Glomerular endothelial cell (primary cell): ENCODE measurements around the gene SPATS2L. TPM values are rescaled to one million over a fixed set of nuclear protein-coding genes. Genes with fewer than 3 reads are reported as not detected.

Source experiments
- DNase-seq: peaks from one replicate; pipeline ENCODE4 v3.0.0-alpha.2; 2011; ENCODE audit warnings: low read depth, low spot score; ENCODE audit errors: extremely low read depth
- total RNA-seq: library from RNA; depleted of rRNA; stranded (reverse); fragments of >200 nt; gene quantifications from 2 replicates; pipeline ENCODE4 v1.2.3, GENCODE V29; 2015

SPATS2L gene
- total RNA-seq, 1 donor from 2014 or later = 86.3 TPM

DNA sequence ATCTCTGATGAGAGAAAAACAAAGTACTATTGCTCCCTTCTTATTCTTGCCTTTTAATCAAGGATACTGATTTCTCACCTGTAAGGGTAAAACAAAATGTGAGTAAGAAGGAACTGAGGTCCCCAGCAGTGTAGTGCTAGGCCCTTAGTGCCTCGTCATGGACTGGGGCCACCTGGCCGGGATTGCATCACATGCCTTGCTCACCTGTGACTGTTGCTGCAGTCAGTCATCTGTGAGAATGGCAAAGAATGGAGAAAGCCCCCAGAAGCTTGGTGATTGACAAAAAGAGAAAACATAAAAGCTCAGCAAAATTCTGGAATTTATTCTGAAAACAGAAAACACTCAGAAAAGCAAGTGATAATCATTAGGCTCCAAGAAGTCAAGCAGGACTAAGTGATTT, 63.4 kb downstream of the SPATS2L start:
- no peak for DNase-seq

DNA sequence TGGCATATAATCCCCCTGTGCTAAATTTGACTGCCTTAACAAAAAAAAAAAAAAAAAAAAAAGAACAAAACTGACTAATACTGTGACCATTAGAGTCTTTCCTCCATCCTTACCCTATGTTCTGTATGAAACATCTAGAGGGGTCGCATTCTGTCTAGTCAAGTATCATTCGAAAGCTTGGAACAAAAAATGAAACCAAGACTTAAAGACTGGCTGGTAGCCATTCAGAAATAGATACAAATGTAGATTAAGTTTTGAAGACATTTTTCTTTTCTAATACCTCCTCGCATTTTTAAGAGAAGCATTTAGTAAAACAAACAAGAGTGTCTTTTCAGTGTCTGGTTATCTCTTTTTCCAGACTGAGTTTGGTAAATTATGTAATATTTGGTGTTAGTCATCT, 66.7 kb downstream of the SPATS2L start:
- DNase-seq = no peak

DNA sequence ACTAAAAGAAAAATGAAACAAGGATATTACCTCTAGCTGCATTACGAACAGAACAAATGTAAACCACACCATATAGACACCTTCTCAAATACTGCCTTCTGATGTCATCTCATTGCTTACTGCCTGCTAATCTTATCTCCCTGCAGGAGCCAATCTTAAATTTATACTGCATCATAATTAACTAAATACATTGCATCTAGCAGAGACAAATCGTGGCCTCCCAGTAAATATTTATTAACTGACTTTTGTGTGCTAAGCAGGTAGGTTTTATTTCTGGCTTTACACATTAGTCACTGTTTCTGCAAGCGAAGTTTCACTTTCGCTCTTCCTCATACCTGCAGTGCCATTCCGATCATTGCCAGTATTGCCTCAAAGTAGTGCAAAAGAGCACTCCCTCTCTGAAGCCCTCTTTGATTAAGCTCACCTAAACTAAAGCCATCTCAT, 67.5 kb downstream of the SPATS2L start:
- DNase-seq = no peak

DNA sequence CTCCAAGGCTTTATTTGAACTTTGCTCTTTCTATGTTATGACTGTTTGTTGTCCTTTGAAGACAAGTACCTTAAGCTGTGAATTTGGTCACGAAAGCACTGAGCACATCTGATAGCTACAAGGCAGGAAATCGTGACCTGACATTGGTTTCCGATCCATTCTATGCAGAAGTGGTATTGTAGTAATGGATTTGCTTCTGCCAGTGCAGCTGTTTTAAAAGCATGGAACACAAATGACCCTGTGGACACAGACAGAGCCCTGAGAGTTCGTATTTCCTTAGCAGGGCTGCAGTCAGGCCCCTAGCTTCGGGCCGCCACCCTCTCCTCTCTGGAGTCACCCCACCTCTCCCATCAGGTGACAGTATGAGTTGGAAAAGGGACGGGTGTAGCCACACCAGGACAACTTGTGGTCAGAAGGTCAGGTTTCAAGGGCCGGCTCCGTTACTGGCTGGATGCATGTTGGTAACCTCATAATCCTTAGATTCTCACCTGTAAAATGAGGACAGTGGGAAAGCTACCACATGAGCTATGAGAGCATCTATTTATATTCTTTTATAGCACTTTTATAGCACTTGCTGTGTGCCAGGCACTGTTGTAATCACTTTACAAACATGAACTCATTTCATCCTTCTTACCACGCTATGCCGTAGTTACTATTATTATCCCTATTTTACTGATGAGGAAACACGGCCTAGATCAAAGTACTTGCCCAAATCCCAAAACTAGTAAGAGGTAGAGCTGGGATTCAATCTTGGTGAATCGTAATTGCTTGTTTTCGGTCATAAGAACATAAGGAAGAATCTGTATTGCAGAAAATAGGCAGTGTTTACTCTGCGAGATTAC, 70.2 kb downstream of the SPATS2L start:
- no peak for DNase-seq

DNA sequence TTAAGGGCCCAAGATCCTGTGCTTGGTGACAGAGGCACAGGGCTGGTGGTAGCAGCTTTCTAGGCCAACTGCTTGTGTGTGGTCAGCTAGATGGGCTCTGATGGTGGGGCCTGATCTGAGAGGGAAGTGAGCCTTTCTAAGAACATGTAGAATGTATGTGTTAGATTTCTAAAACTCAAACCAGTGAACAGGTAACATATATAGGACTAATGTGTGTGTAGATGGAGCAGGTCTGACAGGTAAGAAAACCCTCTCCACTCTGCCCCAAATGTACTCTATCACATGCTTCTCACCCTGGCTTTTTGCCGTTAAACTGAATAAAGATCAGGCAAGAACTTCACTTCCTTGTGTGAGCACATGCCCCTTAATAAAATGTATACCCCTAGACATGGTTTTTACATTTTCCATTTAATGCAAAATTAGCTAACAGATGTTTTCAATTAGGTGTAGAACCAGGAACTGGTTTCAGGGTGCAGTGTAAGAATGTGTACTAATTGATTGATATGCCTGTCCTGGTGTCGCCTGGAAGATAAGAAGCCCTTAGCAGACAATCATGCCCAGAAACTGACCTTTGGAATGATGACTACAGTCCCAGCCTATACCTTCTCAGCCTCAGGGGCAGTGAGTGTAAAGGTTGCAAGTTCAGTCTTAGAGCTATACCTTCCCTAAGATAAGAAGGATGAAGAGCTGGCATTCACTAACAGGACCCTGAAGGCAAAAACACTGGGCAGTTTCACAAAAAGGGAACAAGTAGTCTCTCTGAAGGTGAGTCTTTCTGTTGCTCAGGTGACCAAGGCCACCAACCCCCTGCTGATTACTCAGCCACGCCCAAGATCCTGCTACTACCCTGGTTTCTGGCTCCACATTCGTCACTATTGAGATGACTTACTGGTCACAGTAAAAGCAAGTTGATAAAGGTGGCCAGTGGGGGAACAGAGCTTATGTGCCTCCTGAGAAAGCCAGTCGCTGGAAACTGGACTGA, 71.2 kb downstream of the SPATS2L start:
- no peak for DNase-seq

DNA sequence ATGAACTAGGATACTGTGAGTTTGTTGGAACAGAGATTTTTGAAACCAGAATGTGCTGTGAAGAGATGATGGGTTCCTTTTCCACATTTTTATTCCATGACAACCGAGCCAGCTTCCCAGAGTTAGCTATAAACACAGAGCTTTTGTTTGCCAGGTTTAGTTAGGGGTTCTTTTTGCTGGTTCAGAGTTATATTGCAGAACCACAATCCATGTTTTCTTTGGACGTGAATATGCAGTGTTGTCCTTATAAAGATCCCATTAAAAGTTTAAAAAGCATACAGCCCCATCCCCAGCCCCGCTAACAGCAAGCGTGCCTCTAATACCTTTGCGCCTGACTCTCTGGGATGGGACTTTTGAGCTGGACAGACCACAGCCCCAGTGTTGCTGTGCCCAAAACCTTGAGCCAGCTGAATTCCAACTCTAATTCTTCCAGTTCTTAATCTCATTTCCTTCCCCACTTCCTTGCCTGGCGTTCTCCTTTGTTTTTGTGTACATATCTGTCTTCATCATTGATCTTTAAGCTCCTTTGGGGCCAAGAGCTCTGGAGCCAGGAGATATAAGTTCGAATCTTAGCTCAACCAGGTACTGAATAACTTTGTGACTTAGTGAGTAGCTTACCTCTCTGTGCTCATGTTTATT, 72.3 kb downstream of the SPATS2L start:
- DNase-seq = no peak

DNA sequence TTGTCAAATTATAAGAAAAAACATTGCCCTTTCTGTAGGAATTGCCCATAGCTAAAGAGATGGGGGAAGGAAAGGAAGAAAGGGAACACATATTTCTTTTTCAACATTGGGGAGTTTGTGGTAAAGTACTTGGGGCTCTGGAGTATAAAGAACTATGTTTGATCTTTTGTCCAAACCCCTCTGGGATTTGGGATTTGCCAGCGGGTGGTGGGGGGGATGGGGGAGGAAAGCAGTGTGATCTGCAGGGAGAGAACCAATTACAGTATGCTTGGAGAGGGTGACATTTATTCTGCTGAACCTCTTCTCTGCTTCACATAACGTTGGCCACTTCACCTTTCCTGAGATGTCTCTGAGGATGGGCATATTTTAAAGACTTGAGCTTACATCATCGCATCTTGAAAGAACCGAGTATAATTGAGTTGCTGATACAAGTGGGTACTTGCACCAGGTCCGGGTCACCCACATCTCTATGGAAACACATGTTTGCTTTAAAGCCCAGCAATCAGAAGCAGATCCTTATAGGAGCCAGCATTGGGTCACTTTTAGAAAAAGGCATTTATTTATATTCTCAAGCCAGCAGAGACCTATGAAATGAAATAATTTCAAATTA, 73.1 kb downstream of the SPATS2L start:
- no peak for DNase-seq

DNA sequence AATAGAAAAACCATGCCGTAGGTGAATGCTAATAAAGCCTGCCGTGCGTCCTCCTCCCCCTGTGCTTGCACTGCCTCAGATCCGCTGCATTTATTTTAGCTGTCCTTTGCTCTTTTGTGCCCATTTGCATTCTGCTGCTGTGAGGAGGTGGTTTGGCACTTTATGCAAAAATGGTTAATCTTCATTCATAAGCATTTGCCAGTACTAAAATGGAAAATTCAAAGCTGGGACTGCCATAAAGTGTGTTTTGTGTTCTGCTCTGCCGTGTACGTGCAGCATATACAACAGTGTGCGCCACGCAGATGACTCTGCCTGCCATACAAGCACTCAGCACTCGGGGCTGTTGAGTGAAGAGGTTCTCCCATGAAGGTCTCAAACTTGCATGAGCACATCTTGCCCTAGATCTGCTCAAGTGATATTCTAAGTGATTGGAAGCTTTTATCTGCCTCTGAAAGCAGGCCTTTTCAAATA, 73.6 kb downstream of the SPATS2L start:
- DNase-seq = no peak

DNA sequence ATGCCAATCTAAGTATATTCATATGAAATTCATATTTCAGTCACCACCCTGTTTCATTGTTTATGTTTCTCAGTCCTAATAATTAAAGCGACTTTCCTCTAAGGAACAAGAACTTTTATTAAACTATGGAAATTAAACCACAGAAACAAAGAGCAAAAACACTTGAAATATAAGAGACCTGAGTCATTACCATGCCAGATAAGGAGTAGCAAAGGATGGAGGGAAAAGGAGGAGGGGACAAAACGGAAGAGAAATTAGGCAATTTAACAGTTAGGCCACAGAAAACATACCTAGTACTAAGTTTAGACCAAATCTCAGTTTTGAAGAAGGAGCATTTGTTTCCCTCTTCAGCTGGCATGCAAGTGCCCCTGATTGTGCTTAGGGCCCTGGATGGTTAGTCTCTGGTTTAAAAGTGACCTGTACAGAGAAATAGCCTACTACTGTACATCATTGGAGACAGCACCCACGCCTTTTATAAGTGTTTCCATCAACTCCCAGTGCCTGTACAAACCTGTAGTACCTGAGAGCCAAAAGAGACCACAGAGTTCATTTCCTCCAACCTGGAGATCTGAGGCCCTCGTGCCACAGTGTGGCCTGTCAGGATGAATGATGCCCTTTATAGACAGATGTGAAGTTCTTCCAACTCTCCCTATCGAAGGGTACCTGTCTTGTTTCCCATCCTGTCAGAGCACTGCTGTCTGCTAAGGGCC, 74.5 kb downstream of the SPATS2L start:
- no peak for DNase-seq

DNA sequence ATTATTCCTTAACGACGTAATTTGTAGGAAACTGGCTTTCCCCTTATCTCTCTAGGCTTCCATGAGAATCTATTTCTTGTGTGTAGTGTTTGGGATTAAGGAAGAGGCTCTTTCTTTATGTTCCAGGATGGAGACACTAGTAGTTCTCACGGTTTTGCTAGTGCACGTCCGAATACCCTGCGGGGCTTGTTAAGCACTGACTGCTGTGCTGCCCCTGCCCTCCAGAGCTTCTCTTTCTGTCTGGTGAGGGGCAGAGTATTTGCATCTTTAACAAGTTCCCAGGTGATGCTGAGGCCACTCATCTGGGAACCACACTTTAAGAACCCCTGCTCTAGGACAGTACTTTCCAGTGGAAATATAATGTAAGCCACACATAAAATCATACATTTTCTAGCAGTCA, 76.4 kb downstream of the SPATS2L start:
- no peak for DNase-seq

DNA sequence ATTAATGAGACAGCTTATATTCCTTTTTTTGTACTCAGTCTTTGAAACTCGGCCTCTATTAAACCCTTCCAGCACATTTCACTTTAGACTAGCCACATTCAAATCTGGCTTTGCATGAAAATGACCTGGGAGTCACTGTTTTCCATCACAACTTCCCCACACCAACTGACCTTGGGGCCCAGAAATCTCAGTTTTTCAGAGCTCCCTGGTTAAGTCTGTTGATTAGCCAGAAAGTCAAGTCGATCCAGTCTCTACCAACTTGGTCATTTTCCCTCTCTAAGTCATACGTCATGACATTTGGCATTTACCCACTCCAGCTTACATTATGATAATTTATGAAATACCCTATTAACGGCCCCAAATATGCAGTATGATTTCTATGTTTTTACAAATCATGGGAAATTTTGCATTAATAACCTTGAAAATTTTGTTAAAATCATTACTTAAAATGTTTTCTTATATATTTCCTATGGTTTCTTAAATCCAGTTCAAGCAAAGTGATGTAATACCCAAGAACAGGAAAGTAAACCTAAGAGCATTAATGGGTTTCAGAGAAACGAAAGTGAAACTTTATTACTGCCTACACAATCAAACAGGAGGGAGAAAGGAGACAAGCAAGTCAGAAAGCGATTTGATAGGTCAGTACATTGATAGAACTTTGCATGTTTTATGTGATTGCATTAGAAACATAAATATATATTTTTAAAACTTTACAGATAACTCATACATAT, 77.1 kb downstream of the SPATS2L start:
- no peak for DNase-seq

DNA sequence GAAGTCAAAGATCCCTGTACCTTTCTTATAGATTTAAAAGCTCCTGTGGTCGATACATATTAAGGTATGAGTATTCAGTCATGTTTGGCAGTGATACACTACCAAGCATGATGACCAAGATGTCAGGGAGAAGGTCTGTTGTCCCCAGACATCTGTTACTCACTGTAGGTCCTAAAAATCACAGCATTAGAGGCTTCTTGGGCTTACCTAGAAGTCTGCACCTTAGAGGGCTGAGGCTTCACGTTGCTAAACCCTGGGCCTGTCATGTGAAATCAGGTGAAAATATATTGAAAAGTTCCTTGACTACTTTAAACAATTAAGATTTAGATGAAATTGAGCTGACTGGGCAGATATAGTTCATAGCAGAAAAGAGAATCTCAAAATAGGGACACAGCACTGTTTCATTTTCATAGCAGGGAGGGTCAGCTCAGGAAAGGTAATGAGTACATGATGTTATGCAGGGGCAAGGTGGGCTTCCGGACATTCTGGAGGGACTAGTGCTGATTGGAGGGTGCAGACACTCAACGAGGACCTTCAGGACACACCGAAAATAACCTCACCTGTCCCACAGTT, 78.7 kb downstream of the SPATS2L start:
- no peak for DNase-seq

DNA sequence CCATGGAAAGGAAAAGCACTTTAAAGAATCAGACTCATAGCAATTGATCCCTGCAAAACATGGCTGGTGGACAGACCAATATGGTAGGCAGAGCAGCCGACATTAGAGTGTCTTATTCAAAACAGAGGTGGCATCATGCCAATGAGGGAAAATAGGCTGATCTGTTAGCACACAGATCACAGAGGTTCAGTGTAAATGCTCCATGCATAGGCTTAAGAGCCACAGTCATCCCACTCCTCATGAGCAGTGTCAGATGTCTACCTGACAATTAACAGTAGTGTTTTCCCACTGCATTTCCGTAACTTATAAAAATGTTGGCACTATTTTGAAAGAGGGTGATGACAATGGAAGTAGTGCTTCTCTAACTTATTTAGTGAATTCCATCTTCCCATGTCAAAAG, 86.7 kb downstream of the SPATS2L start:
- DNase-seq = no peak

DNA sequence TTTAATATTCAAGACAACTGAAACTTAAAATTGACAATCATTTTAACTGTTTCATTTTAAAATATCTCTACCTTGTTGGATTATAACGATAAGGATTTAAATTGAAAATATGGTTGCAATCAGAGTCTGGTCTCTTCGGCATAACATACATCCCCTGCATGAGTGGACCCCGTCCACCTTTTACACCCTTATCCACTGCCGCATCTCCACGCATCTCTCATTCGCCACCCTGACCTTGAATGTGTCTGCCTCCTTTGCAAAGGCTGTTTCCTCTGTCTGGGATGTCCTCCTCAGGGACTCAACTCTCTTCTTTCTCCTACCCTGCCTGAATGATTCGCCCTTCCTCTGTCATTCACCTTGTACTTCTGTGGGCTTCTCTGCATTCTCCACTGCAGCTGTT, 87.6 kb downstream of the SPATS2L start:
- no peak for DNase-seq

DNA sequence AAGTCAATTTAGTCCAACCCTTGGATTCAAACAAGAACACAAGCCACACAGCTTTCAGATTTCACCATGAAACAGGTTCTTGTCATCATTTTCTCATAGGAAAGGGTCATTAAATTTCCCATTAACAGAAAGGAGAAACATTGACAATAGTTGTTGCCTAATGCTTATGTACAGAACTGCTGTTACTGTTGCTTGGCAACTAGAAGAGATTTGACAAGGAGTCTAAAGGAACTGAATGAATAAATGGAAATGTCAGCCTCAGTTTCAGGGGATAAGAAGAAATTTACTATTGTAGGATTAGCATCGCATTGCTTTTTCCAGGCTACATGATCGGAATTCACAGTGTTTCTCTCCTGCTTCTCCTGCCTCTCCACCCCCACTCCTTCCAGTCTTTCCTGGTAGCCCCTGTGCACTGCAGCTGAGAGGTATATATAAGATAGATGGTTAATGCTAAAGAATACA, 90.3 kb downstream of the SPATS2L start:
- DNase-seq = no peak

DNA sequence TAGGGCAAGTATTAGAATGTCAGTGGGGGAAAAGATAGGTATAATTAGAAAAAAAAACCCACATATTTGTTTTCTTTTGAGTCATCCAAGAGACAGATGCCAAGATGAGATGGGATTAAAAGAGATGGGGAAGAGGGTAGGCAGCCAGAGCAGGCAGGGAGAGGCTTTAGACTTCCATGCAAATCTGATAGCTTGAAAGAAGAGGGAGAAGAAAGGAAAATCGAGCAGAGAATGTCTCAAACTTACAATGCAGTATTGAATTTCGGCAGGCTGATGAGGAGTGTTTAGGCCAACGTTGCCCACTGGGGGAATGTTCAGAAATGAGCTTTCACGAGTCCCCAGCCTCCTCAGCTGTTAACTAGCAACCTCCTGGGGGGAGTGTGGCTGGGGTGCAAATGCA, 91.3 kb downstream of the SPATS2L start:
- no peak for DNase-seq

DNA sequence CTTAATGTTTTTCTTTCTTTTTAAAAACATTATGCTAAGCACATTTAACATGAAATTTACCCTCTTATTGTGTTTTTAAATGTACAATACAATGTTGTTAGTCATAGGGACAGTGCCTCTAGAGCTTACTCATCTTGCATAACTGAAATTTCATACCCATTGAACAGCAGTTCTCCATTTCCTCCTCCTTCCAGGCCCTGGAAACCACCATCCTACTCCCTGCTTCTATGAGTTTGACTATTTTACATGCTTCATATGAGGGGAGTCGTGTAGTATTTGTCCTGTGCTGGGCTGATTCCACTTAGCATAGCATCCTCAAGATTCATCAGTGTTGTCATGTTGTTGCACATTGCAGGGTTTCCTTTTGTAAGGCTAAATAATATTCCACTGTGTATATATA, 92.6 kb downstream of the SPATS2L start:
- DNase-seq = no peak

DNA sequence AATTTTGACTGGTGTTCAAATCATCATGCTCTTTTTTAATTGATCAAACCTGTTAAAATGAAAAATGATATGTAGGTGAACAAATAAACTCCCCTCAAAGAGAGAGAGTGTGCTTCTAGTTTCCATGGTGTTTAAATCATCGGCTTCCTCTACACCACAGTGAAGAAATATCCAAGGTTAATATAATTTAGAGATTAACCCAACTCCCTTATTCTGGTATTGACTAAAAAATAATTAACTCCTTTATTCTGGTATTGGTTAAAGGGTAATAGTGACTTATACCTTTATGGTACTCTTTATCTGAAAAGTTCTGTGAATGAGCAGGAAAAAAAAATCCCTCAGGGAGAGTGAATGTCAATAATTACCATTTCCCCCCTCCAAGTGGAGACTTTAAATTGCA, 93.1 kb downstream of the SPATS2L start:
- DNase-seq = no peak

DNA sequence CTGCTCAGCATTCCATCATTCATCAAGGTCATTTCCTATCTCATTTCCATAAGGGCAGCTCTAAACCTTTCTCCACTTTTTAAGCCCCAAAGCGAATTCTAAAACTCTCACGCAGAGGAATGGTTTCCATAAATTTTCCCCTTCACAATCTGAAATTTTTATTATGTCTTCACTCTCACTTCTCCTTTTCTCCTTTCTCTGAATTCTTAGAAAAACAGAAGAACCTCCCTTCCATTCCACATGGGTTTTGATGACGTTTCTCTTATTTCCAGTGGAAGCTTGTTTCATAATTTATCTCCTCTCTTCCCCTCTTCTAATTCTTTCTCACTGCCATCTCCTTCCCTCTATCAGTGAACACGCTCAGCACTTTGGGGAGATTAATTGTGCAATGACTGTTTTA, 97.3 kb downstream of the SPATS2L start:
- DNase-seq = no peak
